Measurements from ENCODE around the gene TRIM43B. TPM values are rescaled to one million over a fixed set of nuclear protein-coding genes. Genes with fewer than 3 reads are reported as not detected.
"Not testable (repeated sequence)": the region's sequence is repeated elsewhere in the genome, so short reads cannot be mapped to it uniquely, and the experiment has no call there.

TRIM43B gene
- not detected in 2 replicates for total RNA-seq

DNA sequence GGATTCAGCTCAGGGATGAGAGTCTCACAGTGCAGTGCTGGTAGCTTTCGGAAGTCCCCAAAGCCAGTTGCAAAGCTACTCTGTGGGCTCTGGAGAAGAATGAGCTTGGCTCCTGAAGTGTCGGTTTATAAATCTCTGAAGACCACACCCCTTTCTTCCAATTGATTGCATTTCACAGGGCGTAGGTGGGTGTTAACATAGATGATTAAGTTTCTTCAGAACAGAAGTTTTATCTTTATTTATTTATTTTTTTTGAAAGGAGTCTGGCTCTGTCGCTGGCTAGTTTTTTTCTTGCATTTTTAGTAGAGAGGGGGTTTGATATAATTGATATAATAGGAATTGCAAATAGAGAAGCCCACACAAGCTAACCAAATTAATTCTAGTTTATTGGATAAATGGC lies at the start of gene TRIM43B:
TRIM43B (minus strand) TSS at position 101 of the 400 bp plus-strand sequence. CDS start 2,040 bp downstream, outside the sequence.
- H3K27me3 Mint-ChIP-seq (ENCODE audit: low read depth) = peaks cover 14% of the 10 kb centered on the region
- H3K9me3 Mint-ChIP-seq; H3K27ac Mint-ChIP-seq; H3K4me3 Mint-ChIP-seq (ENCODE audit: low read depth); H3K4me1 Mint-ChIP-seq (ENCODE audit: low read depth); DNase-seq (ENCODE audit: low spot score); H3K36me3 Mint-ChIP-seq (ENCODE audit: low read depth); intact Hi-C loops (cut with micrococcal nuclease): not testable (repeated sequence)

- no peaks in the 10 kb centered on the region for H3K27me3 Mint-ChIP-seq (ENCODE audit: low read depth)
- peak overlapping the region; percentile 4 for H3K4me3 Mint-ChIP-seq (ENCODE audit: low read depth)
- DNase-seq (ENCODE audit: low spot score) = no peak
- H3K27ac Mint-ChIP-seq = peak overlapping the region; percentile 84
- H3K4me1 Mint-ChIP-seq (ENCODE audit: low read depth) = peaks cover 31% of the 10 kb centered on the region
- intact Hi-C loops (cut with micrococcal nuclease) = loop anchor here (1.0 kb wide), 1 partner anchor 8 kb away; no protein-coding TSS in a partner anchor
- peaks cover 56% of the 10 kb centered on the region for H3K36me3 Mint-ChIP-seq (ENCODE audit: low read depth)
- H3K9me3 Mint-ChIP-seq = no peaks in the 10 kb centered on the region
Observed at GRCh38 chr2:95531254-95531771, 46.8 kb upstream of the TRIM43B start.

DNA sequence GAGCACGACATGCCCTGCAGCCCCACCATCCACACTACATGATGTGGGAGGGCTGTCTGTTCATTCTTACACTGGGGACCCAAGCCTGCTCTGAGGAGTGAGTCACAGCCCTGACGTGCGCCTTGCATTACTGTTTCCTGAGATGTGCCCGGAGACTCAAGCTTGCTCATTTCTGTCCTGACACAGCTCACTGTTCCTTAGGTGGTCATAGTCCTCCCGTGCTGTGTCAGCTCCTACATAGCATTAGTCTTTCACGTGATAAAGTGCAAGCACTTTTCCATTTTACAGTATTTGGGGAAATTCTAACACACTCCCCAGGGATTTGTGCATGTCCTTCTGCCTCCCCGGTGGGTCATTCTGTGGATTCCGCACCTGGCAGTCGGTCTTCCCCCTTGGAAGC lies 46.2 kb upstream of the TRIM43B start:
- no peak for DNase-seq (ENCODE audit: low spot score)
- H3K36me3 Mint-ChIP-seq (ENCODE audit: low read depth) = peaks cover 62% of the 10 kb centered on the region
- peak overlapping the region; percentile 4 for H3K4me3 Mint-ChIP-seq (ENCODE audit: low read depth)
- H3K27ac Mint-ChIP-seq = peak overlapping the region; percentile 84
- H3K9me3 Mint-ChIP-seq = no peaks in the 10 kb centered on the region
- intact Hi-C loops (cut with micrococcal nuclease) = loop anchor here (1.0 kb wide), 1 partner anchor 9 kb away; no protein-coding TSS in a partner anchor
- peaks cover 35% of the 10 kb centered on the region for H3K4me1 Mint-ChIP-seq (ENCODE audit: low read depth)
- no peaks in the 10 kb centered on the region for H3K27me3 Mint-ChIP-seq (ENCODE audit: low read depth)

GRCh38 chr2:95526360-95527341 lies 42.1 kb upstream of the TRIM43B start:
- H3K36me3 Mint-ChIP-seq (ENCODE audit: low read depth) = peaks cover 55% of the 10 kb centered on the region
- peak overlapping the region; percentile 90 for H3K27ac Mint-ChIP-seq

GRCh38 chr2:95525294-95526035 lies 40.9 kb upstream of the TRIM43B start:
- Mint-ChIP-seq H3K27ac (peak overlapping the region; percentile 86), H3K36me3 (ENCODE audit: low read depth) (peaks cover 43% of the 10 kb centered on the region), H3K4me3 (ENCODE audit: low read depth) (peak overlapping the region; percentile 96), H3K4me1 (ENCODE audit: low read depth) (peaks cover 31% of the 10 kb centered on the region), H3K27me3 (ENCODE audit: low read depth) (no peaks in the 10 kb centered on the region), H3K9me3 (no peaks in the 10 kb centered on the region)
- DNase-seq (ENCODE audit: low spot score) = no peak
- intact Hi-C loops (cut with micrococcal nuclease) = loop anchor here (2.0 kb wide), 1 partner anchor 15 kb away; no protein-coding TSS in a partner anchor

More at GRCh38 chr2:95526360-95527341, 42.1 kb upstream of the TRIM43B start:
- DNase-seq (ENCODE audit: low spot score) = peak; percentile 63
- no peaks in the 10 kb centered on the region for H3K9me3 Mint-ChIP-seq
- peaks cover 43% of the 10 kb centered on the region for H3K4me1 Mint-ChIP-seq (ENCODE audit: low read depth)
- peak overlapping the region; percentile 96 for H3K4me3 Mint-ChIP-seq (ENCODE audit: low read depth)
- no peaks in the 10 kb centered on the region for H3K27me3 Mint-ChIP-seq (ENCODE audit: low read depth)
- intact Hi-C loops (cut with micrococcal nuclease) = loop anchor here (2.0 kb wide), 1 partner anchor 14 kb away; no protein-coding TSS in a partner anchor

DNA sequence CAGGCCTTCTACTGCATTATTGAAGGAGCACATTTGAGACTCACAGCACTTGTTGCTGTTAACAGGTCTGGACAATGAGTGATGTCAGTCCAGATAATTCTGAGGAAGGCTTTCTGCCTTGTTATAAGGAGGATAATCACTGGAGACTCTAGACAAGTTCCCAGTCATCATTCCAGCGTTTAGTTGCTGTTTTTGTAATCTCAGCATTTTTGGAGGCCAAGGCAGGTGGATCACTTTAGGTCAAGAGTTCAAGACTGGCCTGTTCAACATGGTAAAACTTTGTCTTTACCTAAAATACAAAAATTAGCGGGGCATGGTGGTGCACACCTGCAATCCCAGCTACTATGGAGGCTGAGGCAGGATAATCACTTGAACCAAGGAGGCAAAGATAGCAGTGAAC lies 39.6 kb upstream of the TRIM43B start:
- Mint-ChIP-seq H3K36me3 (ENCODE audit: low read depth) (peaks cover 33% of the 10 kb centered on the region), H3K4me1 (ENCODE audit: low read depth) (peaks cover 22% of the 10 kb centered on the region), H3K9me3 (no peaks in the 10 kb centered on the region), H3K4me3 (ENCODE audit: low read depth) (peak overlapping the region; percentile 70), H3K27me3 (ENCODE audit: low read depth) (peaks cover 3% of the 10 kb centered on the region), H3K27ac (no peak overlapping the region)
- intact Hi-C loops (cut with micrococcal nuclease) = no loop called here
- DNase-seq (ENCODE audit: low spot score) = no peak

DNA sequence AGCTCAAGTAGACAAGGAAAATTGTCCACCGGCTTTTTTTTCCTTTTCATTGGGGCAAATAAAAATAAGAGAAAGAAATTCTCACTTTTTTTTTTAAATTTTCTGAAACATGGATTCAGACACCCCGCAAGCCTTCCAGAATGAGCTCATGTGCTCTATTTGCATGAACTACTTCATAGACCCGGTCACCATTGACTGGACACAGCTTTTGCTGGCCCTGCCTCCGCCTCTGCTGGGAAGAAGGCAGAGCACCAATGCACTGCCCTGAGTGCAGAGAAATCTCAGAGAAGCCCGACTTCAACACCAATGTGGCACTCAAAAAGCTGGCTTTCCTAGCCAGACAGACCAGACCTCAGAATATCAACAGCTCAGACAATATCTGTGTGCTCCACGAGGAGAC lies 30.2 kb upstream of the TRIM43B start:
- intact Hi-C loops (cut with micrococcal nuclease) = no loop called here
- H3K27ac Mint-ChIP-seq = no peak overlapping the region
- DNase-seq (ENCODE audit: low spot score) = no peak
- peaks cover 24% of the 10 kb centered on the region for H3K27me3 Mint-ChIP-seq (ENCODE audit: low read depth)
- H3K4me3 Mint-ChIP-seq (ENCODE audit: low read depth) = no peak overlapping the region
- H3K9me3 Mint-ChIP-seq = no peaks in the 10 kb centered on the region
- no peaks in the 10 kb centered on the region for H3K36me3 Mint-ChIP-seq (ENCODE audit: low read depth)
- H3K4me1 Mint-ChIP-seq (ENCODE audit: low read depth) = no peaks in the 10 kb centered on the region

DNA sequence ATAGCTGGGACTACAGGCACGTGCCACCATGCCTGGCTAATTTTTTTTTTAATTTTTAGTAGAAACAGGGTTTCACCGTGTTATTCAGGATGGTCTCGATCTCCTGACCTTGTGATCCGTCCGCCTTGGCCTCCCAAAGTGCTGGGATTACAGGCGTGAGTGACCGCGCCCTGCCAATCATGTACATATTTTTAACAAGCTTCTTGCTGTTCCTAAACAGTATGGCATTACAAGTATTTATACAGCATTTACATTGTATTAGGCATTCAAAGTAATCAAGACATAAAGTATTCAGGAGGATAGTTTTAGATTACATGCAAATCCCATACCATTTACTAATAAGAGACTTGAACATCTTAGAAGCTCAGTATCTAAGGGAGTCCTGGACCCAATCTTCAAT lies 29.7 kb upstream of the TRIM43B start:
- H3K9me3 Mint-ChIP-seq; intact Hi-C loops (cut with micrococcal nuclease); H3K36me3 Mint-ChIP-seq (ENCODE audit: low read depth); H3K27ac Mint-ChIP-seq; DNase-seq (ENCODE audit: low spot score); H3K4me1 Mint-ChIP-seq (ENCODE audit: low read depth); H3K4me3 Mint-ChIP-seq (ENCODE audit: low read depth): not testable (repeated sequence)
- peaks cover 26% of the 10 kb centered on the region for H3K27me3 Mint-ChIP-seq (ENCODE audit: low read depth)

DNA sequence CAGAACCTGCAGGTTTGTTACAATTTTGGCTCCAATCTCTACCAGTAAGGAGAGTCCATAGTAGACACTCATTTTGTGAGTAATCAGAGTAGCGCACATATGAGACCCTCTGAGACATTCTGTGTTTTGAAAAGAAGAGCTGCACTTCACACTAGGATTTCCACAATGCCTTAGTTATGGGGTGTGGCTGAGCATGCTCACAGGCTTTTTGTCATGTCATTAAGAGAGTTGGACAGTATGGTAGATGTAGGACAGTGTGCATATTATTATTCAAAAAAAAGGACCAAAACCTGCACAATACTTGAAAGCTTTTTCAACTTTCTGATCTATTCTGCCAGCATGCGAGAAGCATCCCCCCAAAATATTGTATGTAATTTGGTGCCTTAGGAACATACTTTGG lies 24.9 kb upstream of the TRIM43B start:
- Mint-ChIP-seq H3K27ac (no peak overlapping the region), H3K27me3 (ENCODE audit: low read depth) (peaks cover 13% of the 10 kb centered on the region), H3K36me3 (ENCODE audit: low read depth) (no peaks in the 10 kb centered on the region), H3K4me1 (ENCODE audit: low read depth) (no peaks in the 10 kb centered on the region), H3K4me3 (ENCODE audit: low read depth) (no peak overlapping the region), H3K9me3 (no peaks in the 10 kb centered on the region)
- intact Hi-C loops (cut with micrococcal nuclease) = no loop called here
- DNase-seq (ENCODE audit: low spot score) = no peak

DNA sequence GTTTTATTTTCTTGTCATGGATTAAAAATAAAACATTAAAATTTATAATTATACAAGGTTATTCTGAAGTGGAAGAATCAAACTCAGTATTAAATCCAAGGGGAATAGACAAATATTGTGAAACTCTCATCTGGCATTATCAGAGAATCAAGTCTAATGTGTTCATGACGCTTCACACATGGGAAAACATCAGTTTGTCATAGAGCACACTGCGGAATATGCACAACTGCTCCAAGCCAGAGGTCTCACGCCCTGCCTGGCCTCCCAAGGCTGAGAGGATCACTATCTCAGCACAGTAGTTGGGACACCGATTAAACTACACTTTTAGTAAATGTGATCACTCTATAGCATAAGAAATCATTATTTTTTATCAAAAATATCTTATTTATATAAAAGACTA lies 20.7 kb upstream of the TRIM43B start:
- H3K36me3 Mint-ChIP-seq (ENCODE audit: low read depth) = no peaks in the 10 kb centered on the region
- no peaks in the 10 kb centered on the region for H3K9me3 Mint-ChIP-seq
- intact Hi-C loops (cut with micrococcal nuclease) = no loop called here
- peaks cover 11% of the 10 kb centered on the region for H3K27me3 Mint-ChIP-seq (ENCODE audit: low read depth)
- H3K4me1 Mint-ChIP-seq (ENCODE audit: low read depth) = no peaks in the 10 kb centered on the region
- H3K27ac Mint-ChIP-seq = no peak overlapping the region
- DNase-seq (ENCODE audit: low spot score) = no peak
- H3K4me3 Mint-ChIP-seq (ENCODE audit: low read depth) = no peak overlapping the region

GRCh38 chr2:95500854-95501253 lies 16.3 kb upstream of the TRIM43B start:
- intact Hi-C loops (cut with micrococcal nuclease) = no loop called here
- Mint-ChIP-seq H3K36me3 (ENCODE audit: low read depth) (no peaks in the 10 kb centered on the region), H3K9me3 (no peaks in the 10 kb centered on the region), H3K4me1 (ENCODE audit: low read depth) (no peaks in the 10 kb centered on the region), H3K4me3 (ENCODE audit: low read depth) (no peak overlapping the region), H3K27ac (no peak overlapping the region), H3K27me3 (ENCODE audit: low read depth) (peaks cover 6% of the 10 kb centered on the region)
- no peak for DNase-seq (ENCODE audit: low spot score)

DNA sequence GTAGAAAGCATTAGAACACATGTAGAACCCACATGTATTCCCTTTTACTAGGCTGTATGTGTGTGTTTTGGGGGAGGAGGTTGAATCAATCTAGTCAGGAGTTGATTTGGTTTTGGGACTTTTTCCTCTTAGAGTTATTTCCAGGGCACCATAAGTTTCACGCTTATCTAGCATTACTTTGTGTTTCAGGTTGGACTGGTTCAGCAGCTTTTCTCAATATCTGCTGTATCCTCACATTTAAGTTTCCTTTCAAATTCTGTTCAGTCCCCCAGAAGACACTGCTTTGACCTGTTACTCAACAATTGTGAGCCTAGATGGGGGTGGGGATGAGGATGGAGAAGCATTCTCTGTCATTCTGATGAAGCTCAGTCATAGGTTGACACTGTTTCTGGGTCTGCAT lies 7.5 kb upstream of the TRIM43B start:
- H3K27ac Mint-ChIP-seq; DNase-seq (ENCODE audit: low spot score); H3K9me3 Mint-ChIP-seq; H3K36me3 Mint-ChIP-seq (ENCODE audit: low read depth); H3K4me1 Mint-ChIP-seq (ENCODE audit: low read depth); H3K4me3 Mint-ChIP-seq (ENCODE audit: low read depth); intact Hi-C loops (cut with micrococcal nuclease): not testable (repeated sequence)
- H3K27me3 Mint-ChIP-seq (ENCODE audit: low read depth) = peaks cover 12% of the 10 kb centered on the region
